Small intestine (tissue), 7 donors: Measurements from ENCODE around the gene CCDC158. TPM values are rescaled to one million over a fixed set of nuclear protein-coding genes. Genes with fewer than 3 reads are reported as not detected.
A peak's percentile ranks its signal among the peaks of the same experiment; 100 is the strongest.

Experiments
- DNase-seq, 2 donors: peaks; one replicate each; pipeline versions ENCODE4 v3.0.0 to v3.0.0-alpha.2; 2013
- FAIRE-seq: peaks from 2 replicates; lab custom pipeline; 2012; peaks lifted over from hg19 to GRCh38; lab: Jason Lieb, UNC
- H3K27ac ChIP-seq, 3 donors: one replicate each; pipeline ENCODE4 v1.5.1; 2013; ENCODE audit warnings: low read length in 2 of 3, mild to moderate bottlenecking in 2 of 3, control low read depth in 1 of 3, inconsistent platforms in 1 of 3, low read depth in 1 of 3, moderate library complexity in 1 of 3
- H3K27me3 ChIP-seq, 3 donors: one replicate each; pipeline ENCODE4 v1.6.1; 2013; ENCODE audit warnings: low read length in 3 of 3, inconsistent platforms in 1 of 3; ENCODE audit not compliant: control insufficient read depth in 3 of 3, insufficient read depth in 3 of 3
- H3K36me3 ChIP-seq, 3 donors: one replicate each; pipeline ENCODE4 v1.6.1; 2013; ENCODE audit warnings: low read length in 3 of 3, inconsistent platforms in 1 of 3, low read depth in 1 of 3, mild to moderate bottlenecking in 1 of 3, moderate library complexity in 1 of 3; ENCODE audit not compliant: control insufficient read depth in 3 of 3, insufficient read depth in 2 of 3
- H3K4me1 ChIP-seq, 3 donors: one replicate each; pipeline ENCODE4 v1.6.1; 2013; ENCODE audit warnings: low read length in 2 of 3, inconsistent platforms in 1 of 3, low read depth in 1 of 3, mild to moderate bottlenecking in 1 of 3, moderate library complexity in 1 of 3; ENCODE audit not compliant: control insufficient read depth in 3 of 3, insufficient read depth in 2 of 3
- H3K4me3 ChIP-seq, 3 donors: one replicate each; pipeline ENCODE4 v1.5.1; 2013; ENCODE audit warnings: low read length in 3 of 3, control low read depth in 1 of 3, inconsistent platforms in 1 of 3, low read depth in 1 of 3, mild to moderate bottlenecking in 1 of 3, moderate library complexity in 1 of 3
- H3K9me3 ChIP-seq, 2 donors: one replicate each; pipeline ENCODE4 v1.6.1; 2013; ENCODE audit warnings: low read depth in 1 of 2, low read length in 1 of 2; ENCODE audit not compliant: control insufficient read depth in 2 of 2, insufficient read depth in 1 of 2
- WGBS, 3 donors: extraction: QIAGEN DNeasy Blood & Tissue Kit; methylation state at CpG; one replicate each; pipeline ENCODE4 v1.1.7; 2013; 5-methylcytosine and 5-hydroxymethylcytosine counted together
- polyA plus RNA-seq, 4 donors: library from polyadenylated mRNA; stranded (reverse) in 3 of 4; unstranded in 1 of 4; fragments of 200-250 nt in 3 of 4; fragments of 120-200 nt in 1 of 4; gene quantifications; one replicate each; pipeline versions ENCODE4 v1.2.1 to v1.2.3, GENCODE V29; 2013
- donor health status: healthy with polysubstance abuse.
- donor health status: control.
- donor health status: control.
- donor health status: Bipolar disorder and iron deficiency.
- donor health status: healthy.

Gene CCDC158
- polyA plus RNA-seq, 4 donors, result 0.03 to 0.15 TPM; not detected in 2

DNA sequence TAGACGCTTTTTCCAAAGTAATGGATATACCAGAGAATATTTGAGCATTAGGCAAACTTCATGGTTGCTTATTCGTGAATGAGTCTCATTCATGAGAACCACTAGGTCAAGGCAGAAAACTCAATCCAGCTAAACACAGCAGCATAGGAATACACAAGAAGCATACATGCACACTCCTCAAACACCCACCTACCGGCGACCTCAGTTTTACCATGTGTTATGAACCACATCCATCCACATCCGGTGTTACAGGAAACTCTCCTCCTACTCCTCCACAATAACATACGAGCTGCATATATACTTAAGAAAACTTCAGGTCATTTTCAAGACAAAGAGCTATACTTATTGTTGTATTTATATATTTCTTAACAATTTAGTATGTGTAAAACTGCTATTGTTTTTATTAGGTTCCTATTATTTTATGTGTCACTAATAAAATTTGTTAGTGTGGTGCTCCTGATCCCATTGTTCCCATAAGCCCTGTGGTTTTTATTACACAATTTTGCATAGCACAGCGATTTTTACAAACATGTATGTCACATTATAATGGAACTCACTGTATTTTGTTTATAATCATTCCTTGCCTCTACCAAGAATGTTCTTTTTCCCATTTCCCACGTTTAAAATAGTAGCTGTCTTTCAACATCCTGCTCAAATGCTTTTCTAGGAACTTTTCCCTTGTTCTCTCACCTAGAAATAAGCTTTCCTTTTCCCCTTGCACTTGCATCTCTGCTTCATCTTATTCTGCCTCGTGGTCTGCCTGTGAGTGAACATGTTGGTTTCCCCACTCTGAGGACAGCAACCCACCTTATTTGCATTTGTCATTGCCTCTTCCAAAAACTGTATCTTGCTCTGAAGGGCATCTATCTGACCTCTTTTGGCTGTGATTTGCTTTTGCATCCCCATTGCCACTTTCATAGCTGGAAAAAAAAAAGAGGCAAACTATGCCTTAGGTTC, 66.1 kb downstream of the CCDC158 start:
- Histone ChIP-seq H3K9me3 (peaks cover 0 to 6% of the 10 kb centered on the region in 2 donors), H3K36me3 (no peaks in the 10 kb centered on the region), H3K27ac (no peak overlapping the region), H3K27me3 (no peaks in the 10 kb centered on the region), H3K4me3 (no peak overlapping the region), H3K4me1 (no peaks in the 10 kb centered on the region)
- DNase-seq (peak in 1 of 2 donors; percentile 23), FAIRE-seq (no peak)
- WGBS, 3 donors, result 57 to 71% (median 66%) methylated on average over 9 of the region's 9 CpGs

DNA sequence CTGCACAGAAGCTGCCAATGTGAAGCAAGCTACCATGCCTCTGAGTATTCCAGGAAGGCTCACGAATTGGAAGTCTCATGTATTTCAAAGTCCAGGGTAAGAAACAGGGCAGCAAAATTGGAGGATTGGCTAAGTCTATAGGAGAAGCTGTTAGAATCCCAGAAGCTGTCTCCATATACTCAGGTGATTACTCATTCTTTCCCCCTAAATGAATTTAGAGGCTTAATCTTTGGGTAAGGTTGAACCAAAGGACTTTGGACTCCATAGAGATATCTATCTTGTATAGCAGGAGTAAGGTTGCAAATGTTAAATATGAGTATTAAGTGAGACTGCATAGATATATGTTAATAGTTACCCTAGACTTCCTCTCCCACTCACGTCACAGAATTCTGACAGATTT, 78.1 kb downstream of the CCDC158 start:
- no peaks in the 10 kb centered on the region for H3K27me3 ChIP-seq
- peaks cover 0 to 10% (median 0%) of the 10 kb centered on the region in 3 donors for H3K4me1 ChIP-seq
- no peak overlapping the region for H3K4me3 ChIP-seq
- 7 to 47% (median 40%) methylated on average over 2 of the region's 2 CpGs for WGBS, 3 donors
- H3K27ac ChIP-seq, result no peak overlapping the region
- no peak for FAIRE-seq
- H3K9me3 ChIP-seq, result peaks cover 0 to 5% of the 10 kb centered on the region in 2 donors
- H3K36me3 ChIP-seq, result no peaks in the 10 kb centered on the region
- DNase-seq, result peak; percentile 18 to 63

DNA sequence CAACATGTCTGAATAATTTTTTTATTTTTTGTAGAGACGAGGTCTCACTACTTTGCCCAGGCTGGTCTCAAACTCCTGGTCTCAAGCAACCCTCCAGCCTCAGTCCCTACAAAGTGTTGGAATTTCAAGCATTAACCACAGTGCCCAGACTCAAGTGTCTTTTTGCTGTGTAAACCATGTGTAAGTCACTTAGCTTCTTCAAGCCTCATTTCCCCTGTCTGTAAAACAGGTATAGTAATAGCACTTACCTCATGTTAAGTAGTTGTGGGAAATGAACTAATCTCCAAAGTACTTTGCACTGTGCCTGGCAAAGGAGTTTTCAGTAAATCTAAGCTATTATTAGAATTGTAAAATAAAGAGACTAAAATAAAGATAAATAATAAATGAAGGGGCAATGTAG, 78.8 kb downstream of the CCDC158 start:
- FAIRE-seq (no peak), DNase-seq (no peak)
- WGBS, 3 donors, result 91 to 97% (median 95%) methylated on average over 1 of the region's 1 CpG
- Histone ChIP-seq H3K4me3 (no peak overlapping the region), H3K9me3 (peaks cover 0 to 3% of the 10 kb centered on the region in 2 donors), H3K36me3 (no peaks in the 10 kb centered on the region), H3K27ac (no peak overlapping the region), H3K4me1 (peaks cover 0 to 10% (median 0%) of the 10 kb centered on the region in 3 donors), H3K27me3 (no peaks in the 10 kb centered on the region)

DNA sequence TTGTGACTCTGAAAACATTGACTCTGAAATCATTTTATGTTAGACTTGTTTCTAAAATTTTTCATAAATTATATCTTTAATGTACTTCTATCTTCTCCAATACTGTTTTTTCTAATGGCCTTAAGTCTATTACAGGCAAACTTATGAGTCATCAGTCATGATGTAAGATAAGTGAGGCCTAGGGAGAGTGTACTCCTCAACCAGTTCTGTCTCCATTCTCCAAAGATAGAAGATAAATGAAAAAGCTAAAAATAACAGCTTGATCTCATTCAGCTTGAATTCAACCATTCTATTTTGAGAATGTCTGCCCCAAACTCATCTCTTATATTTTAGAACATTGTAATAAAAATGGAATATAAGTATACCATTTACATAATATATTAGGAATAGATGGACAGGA, 79.9 kb downstream of the CCDC158 start:
- no peaks in the 10 kb centered on the region for H3K27me3 ChIP-seq
- peak; percentile 43 to 48 for DNase-seq
- H3K27ac ChIP-seq, result no peak overlapping the region

DNA sequence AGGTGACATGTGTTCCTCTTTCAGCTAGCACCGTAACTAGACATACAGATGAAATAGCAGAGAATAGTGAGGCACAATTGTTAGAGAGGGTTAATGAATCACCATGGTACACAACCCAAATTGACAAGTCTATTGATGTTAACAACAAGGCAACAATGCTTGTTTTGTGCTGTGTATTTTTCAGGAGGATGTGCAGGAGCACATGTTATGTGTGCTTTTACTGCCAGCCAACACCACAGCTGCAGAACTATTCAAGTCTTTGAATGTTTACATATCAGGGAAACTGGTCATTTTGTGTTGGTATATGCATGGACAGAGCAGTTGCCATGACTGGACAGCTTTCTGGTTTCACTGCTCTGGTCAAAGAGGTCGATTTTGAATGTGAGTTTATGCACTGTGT, 81.6 kb downstream of the CCDC158 start:
- no peak for DNase-seq
- Histone ChIP-seq H3K36me3 (no peaks in the 10 kb centered on the region), H3K27ac (no peak overlapping the region), H3K9me3 (peaks cover 0 to 3% of the 10 kb centered on the region in 2 donors), H3K4me1 (peaks cover 0 to 10% (median 0%) of the 10 kb centered on the region in 3 donors), H3K27me3 (no peaks in the 10 kb centered on the region), H3K4me3 (no peak overlapping the region)
- 62 to 68% (median 65%) methylated on average over 2 of the region's 2 CpGs for WGBS, 3 donors
- FAIRE-seq, result no peak

More for the DNA sequence above, 79.9 kb downstream of the CCDC158 start:
- Histone ChIP-seq H3K4me3 (no peak overlapping the region), H3K4me1 (peaks cover 0 to 10% (median 0%) of the 10 kb centered on the region in 3 donors), H3K9me3 (peaks cover 0 to 3% of the 10 kb centered on the region in 2 donors), H3K36me3 (no peaks in the 10 kb centered on the region)
- no peak for FAIRE-seq

DNA sequence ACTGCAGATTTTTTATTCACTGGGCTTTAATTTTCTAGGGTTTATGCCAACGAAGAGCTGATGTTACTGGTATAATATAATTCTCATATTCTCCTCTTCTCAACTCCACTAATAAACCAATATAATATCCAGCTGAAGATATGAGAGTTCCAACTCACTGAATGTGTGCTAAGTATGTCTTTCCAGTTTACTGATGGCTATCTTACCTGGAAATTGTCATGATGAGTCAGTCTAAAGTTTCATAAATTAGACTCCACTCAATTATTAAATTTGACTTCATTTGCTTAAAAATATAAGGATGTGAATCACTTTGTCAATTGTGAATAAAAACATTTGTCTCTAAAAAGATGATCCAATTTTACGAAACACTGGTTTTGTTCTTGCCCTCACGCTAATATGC, 86.1 kb downstream of the CCDC158 start:
- H3K27ac ChIP-seq, result no peak overlapping the region
- H3K4me1 ChIP-seq, result no peaks in the 10 kb centered on the region
- 71 to 78% (median 71%) methylated on average over 3 of the region's 3 CpGs for WGBS, 3 donors
- no peaks in the 10 kb centered on the region for H3K27me3 ChIP-seq
- FAIRE-seq (no peak), DNase-seq (no peak)
- no peaks in the 10 kb centered on the region for H3K9me3 ChIP-seq
- no peaks in the 10 kb centered on the region for H3K36me3 ChIP-seq
- no peak overlapping the region for H3K4me3 ChIP-seq

DNA sequence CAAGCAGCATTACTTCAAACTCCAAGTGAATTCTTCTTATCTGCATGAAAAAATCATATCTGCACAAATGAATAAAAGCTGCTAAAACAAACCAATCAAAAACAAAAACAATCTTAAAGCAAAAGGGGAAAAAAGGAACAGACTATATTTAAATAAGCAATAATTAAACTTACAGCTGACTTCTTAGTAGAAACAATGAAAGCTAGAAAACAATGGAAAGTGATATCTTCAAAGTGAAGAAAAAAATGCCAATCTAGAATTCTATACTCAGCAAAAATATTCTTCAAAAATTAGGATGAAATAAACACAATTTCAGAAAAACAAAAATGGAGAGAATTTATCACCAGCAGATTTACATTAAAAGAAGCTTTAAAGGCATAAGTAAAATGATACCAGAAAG, 94.4 kb downstream of the CCDC158 start:
- Histone ChIP-seq H3K27me3 (no peaks in the 10 kb centered on the region), H3K9me3 (peaks cover 0 to 10% of the 10 kb centered on the region in 2 donors), H3K4me3 (no peak overlapping the region), H3K27ac (no peak overlapping the region), H3K36me3 (no peaks in the 10 kb centered on the region), H3K4me1 (no peaks in the 10 kb centered on the region)
- FAIRE-seq (peak; percentile 10), DNase-seq (no peak)

DNA sequence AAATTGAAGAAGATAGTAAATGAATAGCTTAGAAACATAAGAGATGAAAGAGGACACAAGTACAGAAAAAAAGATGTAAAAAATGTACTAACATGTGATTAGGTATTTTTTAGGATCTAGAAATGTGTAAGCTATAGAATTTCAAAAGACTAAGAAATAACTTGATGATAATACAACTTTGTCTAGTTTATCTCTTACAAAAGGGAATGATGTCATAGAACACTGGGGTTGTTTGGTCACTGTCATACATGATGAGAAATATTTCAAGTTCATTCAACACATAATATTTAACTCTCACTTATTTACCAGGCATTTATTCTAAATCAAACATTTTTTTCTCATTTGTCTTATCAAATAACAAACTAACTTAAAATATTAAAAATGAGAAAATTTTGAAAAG, 95.9 kb downstream of the CCDC158 start:
- no peaks in the 10 kb centered on the region for H3K27me3 ChIP-seq
- H3K36me3 ChIP-seq, result no peaks in the 10 kb centered on the region
- H3K27ac ChIP-seq, result no peak overlapping the region
- H3K4me3 ChIP-seq, result no peak overlapping the region
- no peaks in the 10 kb centered on the region for H3K4me1 ChIP-seq
- DNase-seq, result no peak
- H3K9me3 ChIP-seq, result peaks cover 0 to 10% of the 10 kb centered on the region in 2 donors
- FAIRE-seq, result no peak
